ENCODE measurements around the gene AGAP3. TPM values are rescaled to one million over a fixed set of nuclear protein-coding genes. Genes with fewer than 3 reads are reported as not detected.

Gene AGAP3
- total and polyA plus RNA-seq, 11 donors, result 30.3 to 83.7 (median 55.6) TPM

- no peak for DNase-seq
- Histone ChIP-seq H3K36me3 (peaks cover 0 to 46% (median 38%) of the 10 kb centered on the region in 9 donors), H3K27me3 (no peaks in the 10 kb centered on the region), H3K9me3 (no peaks in the 10 kb centered on the region), H3K4me1 (peaks cover 20 to 60% (median 46%) of the 10 kb centered on the region in 12 donors), H3K27ac (peak overlapping the region in 8 of 12 donors; percentile 34 to 63 (median 48)), H3K4me3 (no peak overlapping the region)
- 48 to 77% (median 63%) methylated on average over 7 to 10 of the region's 10 CpGs for WGBS, 4 donors
- no peak for ATAC-seq
- TF ChIP-seq POLR2A (IDR thresholded peaks at IDR 0.05), result no peak
- TF ChIP-seq CTCF (IDR thresholded peaks at IDR 0.05), result no peak
- intact Hi-C loops (cut with DNase I), result no loop called here
These were observed 8.5 kb upstream of the AGAP3 start for GRCh38 chr7:151077705-151078232.

GRCh38 chr7:151078233-151079040, 7.8 kb upstream of the AGAP3 start:
- ATAC-seq, result no peak
- 21 to 28% (median 25%) methylated on average over 18 to 22 of the region's 22 CpGs for WGBS, 4 donors
- peaks cover 20 to 63% (median 47%) of the 10 kb centered on the region in 12 donors for H3K4me1 ChIP-seq
- H3K27ac ChIP-seq, result peak overlapping the region in 8 of 12 donors; percentile 1 to 63 (median 48)
- no peaks in the 10 kb centered on the region for H3K27me3 ChIP-seq
- peaks cover 0 to 40% (median 31%) of the 10 kb centered on the region in 9 donors for H3K36me3 ChIP-seq
- H3K9me3 ChIP-seq, result no peaks in the 10 kb centered on the region
- intact Hi-C loops (cut with DNase I), result loop anchor here in 1 of 10 donors (1.0 kb wide), 1 partner anchor 15 kb away; no protein-coding TSS in a partner anchor
- TF ChIP-seq POLR2A (IDR thresholded peaks at IDR 0.05) (no peak), CTCF (IDR thresholded peaks at IDR 0.05) (no peak)
- peak overlapping the region in 2 of 12 donors; percentile 18 to 72 for H3K4me3 ChIP-seq
- no peak for DNase-seq

GRCh38 chr7:151079199-151079910, 6.9 kb upstream of the AGAP3 start:
- peak overlapping the region in 5 of 12 donors; percentile 89 to 99 (median 96) for H3K27ac ChIP-seq
- intact Hi-C loops (cut with DNase I), result loop anchor here in 1 of 10 donors (1.0 kb wide), 1 partner anchor 16 kb away; no protein-coding TSS in a partner anchor
- 75 to 81% (median 77%) methylated on average over 13 to 27 of the region's 27 CpGs for WGBS, 4 donors
- TF ChIP-seq CTCF (IDR thresholded peaks at IDR 0.05) (no peak), POLR2A (IDR thresholded peaks at IDR 0.05) (no peak)
- H3K36me3 ChIP-seq, result peaks cover 0 to 31% (median 22%) of the 10 kb centered on the region in 9 donors
- H3K27me3 ChIP-seq, result no peaks in the 10 kb centered on the region
- no peak for ATAC-seq
- H3K4me3 ChIP-seq, result peak overlapping the region in 11 of 12 donors; percentile 72 to 99 (median 94)
- DNase-seq, result peak in 1 of 5 donors; percentile 51
- H3K4me1 ChIP-seq, result peaks cover 20 to 69% (median 53%) of the 10 kb centered on the region in 12 donors
- H3K9me3 ChIP-seq, result no peaks in the 10 kb centered on the region
